Ishikawa (cell line): ENCODE results near the gene GOSR1.

Source experiments
- CEBPB ChIP-seq: IDR thresholded peaks from 2 replicates; pipeline ENCODE4 v1.6.1; 2012
- CREB1 ChIP-seq: IDR thresholded peaks from 2 replicates; pipeline ENCODE4 v1.6.1; 2012; ENCODE audit warnings: low read depth
- EGR1 ChIP-seq: IDR thresholded peaks from 2 replicates; pipeline ENCODE4 v1.6.1; 2012
- EP300 ChIP-seq: IDR thresholded peaks from 2 replicates; pipeline ENCODE4 v1.6.1; 2012; ENCODE audit warnings: borderline replicate concordance
- FOXM1 ChIP-seq: IDR thresholded peaks from 2 replicates; pipeline ENCODE4 v1.6.1; 2012; ENCODE audit warnings: low read depth, borderline replicate concordance
- MAX ChIP-seq: IDR thresholded peaks from 2 replicates; pipeline ENCODE4 v1.6.1; 2012
- NFIC ChIP-seq: IDR thresholded peaks from 2 replicates; pipeline ENCODE4 v1.6.1; 2012
- RAD21 ChIP-seq: IDR thresholded peaks from 2 replicates; pipeline ENCODE4 v1.6.1; 2012; ENCODE audit warnings: low read depth
- TAF1 ChIP-seq: IDR thresholded peaks from 2 replicates; pipeline ENCODE4 v1.6.1; 2012; ENCODE audit warnings: low read depth, mild to moderate bottlenecking
- TCF12 ChIP-seq: IDR thresholded peaks from 2 replicates; pipeline ENCODE4 v1.6.1; 2012; ENCODE audit warnings: low read depth
- TEAD4 ChIP-seq: IDR thresholded peaks from 2 replicates; pipeline ENCODE4 v1.6.1; 2012
- USF1 ChIP-seq: IDR thresholded peaks from 2 replicates; pipeline ENCODE4 v1.6.1; 2012
- YY1 ChIP-seq: IDR thresholded peaks from 2 replicates; pipeline ENCODE4 v1.6.1; 2012; ENCODE audit warnings: low read depth
- ZBTB7A ChIP-seq: IDR thresholded peaks from 2 replicates; pipeline ENCODE4 v1.6.1; 2012; ENCODE audit warnings: low read depth
- TF ChIP-seq, protein P1 (sequence below): IDR thresholded peaks from 2 replicates; pipeline ENCODE4 v1.6.1; 2012; ENCODE audit warnings: low read depth, mild to moderate bottlenecking

The GOSR1 gene

GRCh38 chr17:30493780-30494179, 16.6 kb downstream of the GOSR1 start:
- TF ChIP-seq TEAD4, result no peak
- TF ChIP-seq ZBTB7A, result no peak
- TF ChIP-seq NFIC, result peak; percentile 39; the same call in 1 of the 2 replicates
- no peak for TF ChIP-seq TCF12

- TF ChIP-seq MAX (no peak), NFIC (peak; percentile 19; the same call in 1 of the 2 replicates)
Observed at GRCh38 chr17:30495586-30495985, 18.4 kb downstream of the GOSR1 start.

GRCh38 chr17:30503558-30503957, 26.4 kb downstream of the GOSR1 start:
- TF ChIP-seq CEBPB (no peak), CREB1 (no peak), USF1 (no peak), MAX (no peak), RAD21 (no peak), TAF1 (no peak), NFIC (no peak)

- TF ChIP-seq, protein P1, sequence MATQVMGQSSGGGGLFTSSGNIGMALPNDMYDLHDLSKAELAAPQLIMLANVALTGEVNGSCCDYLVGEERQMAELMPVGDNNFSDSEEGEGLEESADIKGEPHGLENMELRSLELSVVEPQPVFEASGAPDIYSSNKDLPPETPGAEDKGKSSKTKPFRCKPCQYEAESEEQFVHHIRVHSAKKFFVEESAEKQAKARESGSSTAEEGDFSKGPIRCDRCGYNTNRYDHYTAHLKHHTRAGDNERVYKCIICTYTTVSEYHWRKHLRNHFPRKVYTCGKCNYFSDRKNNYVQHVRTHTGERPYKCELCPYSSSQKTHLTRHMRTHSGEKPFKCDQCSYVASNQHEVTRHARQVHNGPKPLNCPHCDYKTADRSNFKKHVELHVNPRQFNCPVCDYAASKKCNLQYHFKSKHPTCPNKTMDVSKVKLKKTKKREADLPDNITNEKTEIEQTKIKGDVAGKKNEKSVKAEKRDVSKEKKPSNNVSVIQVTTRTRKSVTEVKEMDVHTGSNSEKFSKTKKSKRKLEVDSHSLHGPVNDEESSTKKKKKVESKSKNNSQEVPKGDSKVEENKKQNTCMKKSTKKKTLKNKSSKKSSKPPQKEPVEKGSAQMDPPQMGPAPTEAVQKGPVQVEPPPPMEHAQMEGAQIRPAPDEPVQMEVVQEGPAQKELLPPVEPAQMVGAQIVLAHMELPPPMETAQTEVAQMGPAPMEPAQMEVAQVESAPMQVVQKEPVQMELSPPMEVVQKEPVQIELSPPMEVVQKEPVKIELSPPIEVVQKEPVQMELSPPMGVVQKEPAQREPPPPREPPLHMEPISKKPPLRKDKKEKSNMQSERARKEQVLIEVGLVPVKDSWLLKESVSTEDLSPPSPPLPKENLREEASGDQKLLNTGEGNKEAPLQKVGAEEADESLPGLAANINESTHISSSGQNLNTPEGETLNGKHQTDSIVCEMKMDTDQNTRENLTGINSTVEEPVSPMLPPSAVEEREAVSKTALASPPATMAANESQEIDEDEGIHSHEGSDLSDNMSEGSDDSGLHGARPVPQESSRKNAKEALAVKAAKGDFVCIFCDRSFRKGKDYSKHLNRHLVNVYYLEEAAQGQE, result no peak
- no peak for TF ChIP-seq NFIC
- TF ChIP-seq RAD21, result no peak
- no peak for TF ChIP-seq EP300
- TF ChIP-seq EGR1, result no peak
- TF ChIP-seq MAX, result no peak
- TF ChIP-seq FOXM1, result no peak
- TF ChIP-seq CREB1, result no peak
- TF ChIP-seq CEBPB, result no peak
Observed at GRCh38 chr17:30505868-30506417, 28.7 kb downstream of the GOSR1 start.

DNA sequence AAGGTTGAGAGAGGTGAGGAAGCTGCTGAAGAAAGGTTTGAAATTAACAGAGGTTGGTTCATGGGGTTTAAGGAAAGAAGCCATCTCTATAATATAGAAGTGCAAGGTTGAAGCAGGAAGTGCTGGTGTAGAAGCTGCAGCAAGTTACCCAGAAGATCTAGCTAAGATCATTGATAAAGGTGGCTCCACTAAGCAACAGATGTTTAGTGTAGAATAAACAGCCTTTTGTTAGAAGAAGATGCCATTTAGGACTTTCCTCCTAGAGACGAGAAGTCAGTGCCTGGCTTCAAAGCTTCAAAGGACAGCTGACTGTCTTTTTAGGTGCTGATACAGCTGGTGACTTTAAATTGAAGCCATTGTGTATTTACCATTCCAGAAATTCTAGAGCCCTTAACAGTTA, 29.3 kb downstream of the GOSR1 start:
- TF ChIP-seq CEBPB, result no peak
- TF ChIP-seq TAF1, result no peak
- no peak for TF ChIP-seq NFIC

DNA sequence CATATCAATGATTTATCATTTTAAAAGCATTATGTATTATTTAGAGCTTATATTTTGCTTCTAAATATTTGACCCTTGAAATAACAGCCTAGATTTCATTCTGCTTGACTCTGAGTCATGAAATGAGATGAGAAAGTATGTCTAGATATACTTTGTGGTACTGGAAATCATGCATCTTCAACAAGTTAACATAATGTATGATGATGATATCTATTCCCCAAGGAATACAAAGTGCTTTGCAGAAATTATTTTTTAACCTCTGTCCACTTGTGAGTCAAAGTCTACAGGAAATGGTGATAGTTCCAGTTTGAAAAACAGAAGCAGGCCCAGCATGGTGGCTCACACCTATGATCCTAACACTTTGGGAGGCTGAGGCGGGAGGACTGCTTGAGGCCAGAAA, 36.1 kb downstream of the GOSR1 start:
- TF ChIP-seq NFIC (no peak), CREB1 (no peak), CEBPB (no peak), TEAD4 (no peak), EP300 (no peak), YY1 (no peak), MAX (no peak), FOXM1 (no peak), TCF12 (no peak), RAD21 (no peak), USF1 (no peak)
- TF ChIP-seq, protein P1, result no peak
